OCI-LY1 (cell line): ENCODE measurements around the gene GPR52.

Experiments
- CTCF ChIP-seq: fragments of 200-600 bp; sonication (generic), shearing (Covaris generic); IDR thresholded peaks from 2 replicates; pipeline ENCODE4 v1.5.1; 2017; ENCODE audit warnings: mild to moderate bottlenecking, antibody characterized with exemption, low read length, moderate library complexity, mixed read lengths
- EZH2 ChIP-seq: fragments of 200-600 bp; sonication (generic), shearing (Covaris generic); IDR thresholded peaks from 2 replicates; pipeline ENCODE4 v1.8.0; 2017; ENCODE audit warnings: borderline replicate concordance, mixed run types, mild to moderate bottlenecking, antibody characterized with exemption, low read length, moderate library complexity, mixed read lengths

GRCh38 chr1:174448974-174449373 lies 1.2 kb downstream of the GPR52 start:
- TF ChIP-seq CTCF (no peak), EZH2 (no peak)
